ENCODE measurements around the gene TPSAB1.
"Not testable (repeated sequence)": the region's sequence is repeated elsewhere in the genome, so short reads cannot be mapped to it uniquely, and the experiment has no call there.

Gene TPSAB1

DNA sequence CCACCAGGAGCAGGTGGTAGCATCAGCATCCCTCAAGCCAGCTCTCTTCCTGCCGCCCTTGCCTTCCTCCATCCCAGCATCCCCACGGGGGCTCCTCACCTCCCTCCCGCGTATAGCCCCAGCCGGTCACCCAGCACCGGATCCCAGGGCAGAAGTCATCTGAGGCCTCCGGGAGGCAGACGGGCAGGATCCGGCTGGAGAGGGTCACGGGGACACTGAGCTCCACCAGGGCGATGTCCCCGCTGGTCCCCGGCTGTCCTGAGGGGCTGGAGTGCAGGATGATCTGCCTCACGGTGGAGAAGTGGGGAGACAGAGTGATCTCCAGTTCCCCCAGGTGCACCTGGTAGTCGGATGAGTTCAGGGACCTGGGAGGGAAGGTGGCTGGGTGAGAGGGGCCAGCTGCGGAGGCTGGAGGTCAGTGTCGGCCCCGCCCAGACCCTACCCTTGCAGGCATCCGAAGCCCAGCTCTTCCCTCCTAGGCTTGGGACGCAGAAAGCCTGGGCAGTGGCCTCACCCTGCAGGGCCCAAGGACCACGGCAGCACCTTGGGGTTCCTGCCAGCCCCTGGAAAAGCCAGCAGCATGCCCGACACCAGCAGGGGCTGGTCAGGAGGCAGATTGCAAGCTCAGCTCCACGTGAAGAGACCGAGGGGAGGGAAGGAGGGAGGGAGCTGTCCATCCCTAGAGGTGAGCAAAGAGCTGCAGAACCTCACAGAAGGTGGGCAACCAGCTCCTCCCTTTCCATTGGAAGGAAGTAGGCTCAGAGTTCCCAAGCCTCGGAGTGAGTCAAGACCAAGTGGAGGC, 17.8 kb upstream of the TPSAB1 start:
- in situ Hi-C loops (cut with HindIII; ENCODE audit: low sequenced_read_pairs): no loop called here

DNA sequence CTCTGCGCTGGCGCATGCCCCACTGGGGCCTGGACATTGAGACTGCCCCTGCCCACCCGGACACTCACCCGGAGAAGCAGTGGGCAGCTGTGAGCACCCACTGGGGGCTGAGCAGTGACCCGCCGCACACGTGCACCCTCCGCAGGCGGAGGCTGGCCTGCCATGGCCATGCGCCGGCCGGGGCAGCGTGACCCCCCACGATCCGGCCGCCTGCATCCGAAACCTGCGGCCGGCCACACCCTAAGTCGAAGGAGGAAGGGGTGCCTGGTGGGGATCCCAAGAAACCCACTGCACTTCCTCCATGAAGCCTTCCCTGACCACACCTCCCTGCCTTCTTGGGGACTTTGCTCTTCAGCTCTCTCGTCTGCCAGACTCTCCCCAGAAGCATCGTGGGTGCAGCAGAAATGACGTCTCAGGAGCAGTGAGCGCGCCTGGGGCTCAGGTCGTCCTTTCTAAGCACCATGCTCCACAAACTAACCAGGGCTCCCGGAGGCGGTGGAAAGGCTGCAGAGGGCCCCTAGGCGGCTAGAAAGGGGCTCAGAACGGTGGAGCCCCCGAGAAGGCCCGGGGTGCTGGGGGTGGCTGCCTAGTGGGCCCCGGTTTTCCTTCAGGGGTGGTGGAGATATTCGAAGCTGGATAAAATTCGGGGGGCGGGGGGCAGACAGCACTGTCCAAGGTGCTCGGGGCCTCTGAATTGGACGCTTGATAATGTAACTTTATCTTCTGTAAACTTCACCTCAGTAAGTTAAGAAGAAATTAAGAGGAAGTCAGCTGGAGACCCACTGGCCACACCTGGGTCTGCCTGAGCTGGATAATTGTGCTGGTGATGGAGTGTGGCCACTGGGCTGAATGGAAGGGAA, 16.9 kb upstream of the TPSAB1 start:
- in situ Hi-C loops (cut with HindIII; ENCODE audit: low sequenced_read_pairs): no loop called here

DNA sequence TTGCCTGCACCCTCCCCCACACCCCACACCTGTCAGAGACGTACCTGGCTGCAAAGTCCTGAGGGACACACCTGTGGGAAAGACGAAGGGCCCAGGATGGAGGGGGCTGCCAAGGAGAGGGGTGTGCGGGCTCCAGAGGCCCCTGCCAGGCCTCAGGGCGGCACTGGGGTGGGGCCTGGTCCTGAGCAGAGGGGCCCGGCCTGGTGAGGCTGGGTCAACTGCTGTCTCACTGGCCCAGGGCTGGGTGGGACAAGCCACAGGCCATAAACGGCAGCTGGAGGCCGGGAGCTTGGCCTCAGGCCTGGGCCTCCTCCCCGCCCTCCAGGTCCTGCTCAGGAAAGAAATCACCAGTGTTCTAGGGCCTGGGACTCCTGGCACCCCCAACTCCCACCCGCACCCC, 15.9 kb upstream of the TPSAB1 start:
- in situ Hi-C loops (cut with HindIII; ENCODE audit: low sequenced_read_pairs): no loop called here

DNA sequence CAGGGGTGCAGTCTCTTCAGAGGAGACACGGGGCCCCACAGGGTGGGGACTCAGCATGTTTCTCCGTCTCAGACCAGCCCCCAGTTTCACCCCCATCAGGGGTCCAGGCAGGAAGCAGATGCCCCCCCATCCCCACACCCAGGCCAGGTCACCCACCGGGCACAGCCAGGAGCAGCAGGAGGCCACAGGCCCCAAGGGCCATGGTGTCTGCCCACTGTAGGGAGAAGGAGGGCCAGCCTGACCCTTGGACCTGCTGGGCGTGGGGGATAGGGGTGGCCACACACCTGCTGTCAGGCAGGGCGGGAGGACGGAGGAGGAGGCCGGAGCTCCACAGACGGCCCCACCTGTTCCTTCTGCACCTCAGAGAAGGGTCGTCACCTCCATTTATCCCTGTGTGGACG, 15.5 kb upstream of the TPSAB1 start, which contains the start of gene TPSG1:
Gene TPSG1 (minus strand): TSS at position 218 of the 401 bp plus-strand sequence. CDS start 16 bp downstream, at position 202.
- in situ Hi-C loops (cut with HindIII; ENCODE audit: low sequenced_read_pairs): no loop called here

DNA sequence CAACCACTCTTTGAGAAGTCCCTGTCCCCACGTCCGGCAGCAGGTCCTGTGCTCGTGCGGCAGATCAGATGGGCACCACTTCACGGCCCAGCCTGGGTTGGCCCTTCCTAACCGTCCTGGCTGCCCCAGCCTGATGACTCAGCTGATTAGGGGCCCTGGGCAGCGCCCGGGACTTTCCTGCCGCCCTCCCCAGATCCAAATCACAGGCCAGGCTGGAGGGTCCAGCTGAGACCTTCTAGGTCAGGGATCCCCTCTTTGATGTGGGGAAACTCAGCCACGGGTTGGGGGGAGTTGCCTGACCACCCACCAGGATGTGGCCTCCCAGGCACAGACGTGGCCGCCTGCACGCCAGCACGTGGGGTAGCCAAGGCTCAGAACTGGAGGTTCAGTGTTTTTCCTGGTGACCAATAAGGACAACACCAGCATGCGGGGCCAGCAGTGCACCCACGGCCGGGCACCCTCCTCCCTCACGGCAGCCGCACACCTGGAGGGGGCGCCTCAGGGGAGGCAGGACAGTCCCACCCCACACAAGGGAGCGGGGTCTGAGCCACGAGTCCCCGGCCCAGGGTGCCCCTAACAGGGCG, 14.7 kb upstream of the TPSAB1 start:
- in situ Hi-C loops (cut with HindIII; ENCODE audit: low sequenced_read_pairs): not testable (repeated sequence)

DNA sequence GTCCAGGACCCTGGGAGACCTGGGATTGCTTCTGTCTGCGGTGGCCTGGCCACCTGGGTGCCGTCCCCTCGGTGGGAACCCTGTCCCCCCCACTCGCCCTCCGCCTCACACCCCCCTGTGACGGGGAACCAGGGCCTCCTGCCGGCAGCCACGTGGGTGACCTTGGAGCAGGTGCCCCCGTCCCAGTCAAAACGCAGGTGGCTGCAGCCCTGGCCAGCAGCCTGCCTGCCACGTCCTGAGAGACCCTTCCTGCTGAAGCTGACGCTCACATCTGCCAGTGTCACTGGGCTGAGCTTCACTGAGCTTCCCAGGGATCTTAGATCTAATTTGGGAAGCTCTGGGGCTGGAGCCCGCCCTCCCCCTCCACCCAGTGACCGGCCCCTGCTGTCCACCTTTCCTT, 13.8 kb upstream of the TPSAB1 start:
- in situ Hi-C loops (cut with HindIII; ENCODE audit: low sequenced_read_pairs): not testable (repeated sequence)

DNA sequence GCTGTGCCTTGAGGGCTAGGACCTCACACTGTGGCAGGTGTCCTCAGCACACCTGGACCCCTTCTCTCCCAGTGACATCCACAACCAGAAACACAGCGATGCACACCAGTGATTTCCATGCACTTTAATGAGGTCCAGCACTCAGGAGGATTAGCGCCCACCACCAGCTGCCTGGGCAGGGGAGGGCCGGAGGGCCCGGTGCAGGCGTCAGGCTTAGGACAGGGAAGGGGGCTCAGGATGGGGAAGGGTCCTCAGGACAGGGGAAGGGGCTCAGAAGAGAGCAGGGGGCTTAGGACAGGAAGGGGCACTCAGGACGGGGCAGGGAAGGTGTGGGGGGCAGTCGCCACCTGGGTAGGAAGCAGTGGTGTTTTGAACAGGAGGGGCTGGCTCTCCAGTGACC, 12.3 kb upstream of the TPSAB1 start:
- in situ Hi-C loops (cut with HindIII; ENCODE audit: low sequenced_read_pairs): not testable (repeated sequence)

DNA sequence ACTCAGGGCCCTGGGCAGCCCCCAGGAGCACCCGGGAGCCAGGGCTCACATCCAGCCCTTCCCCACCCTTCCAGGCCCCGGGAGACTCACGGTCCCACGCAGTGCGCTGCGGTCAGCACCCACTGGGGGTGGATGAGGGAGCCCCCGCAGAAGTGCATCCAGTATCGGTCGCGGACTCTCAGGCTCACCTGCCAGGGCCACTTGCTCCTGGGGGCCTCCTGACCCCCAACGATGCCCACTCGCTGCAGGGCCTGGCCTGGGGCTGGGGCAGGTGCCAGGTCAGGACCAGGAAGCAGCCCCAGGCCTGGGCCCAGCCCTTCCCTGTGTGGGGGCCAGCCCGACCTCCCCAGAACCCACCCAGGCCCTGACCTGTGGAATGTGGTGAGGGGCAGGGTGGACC, 11.0 kb upstream of the TPSAB1 start:
- in situ Hi-C loops (cut with HindIII; ENCODE audit: low sequenced_read_pairs): not testable (repeated sequence)

DNA sequence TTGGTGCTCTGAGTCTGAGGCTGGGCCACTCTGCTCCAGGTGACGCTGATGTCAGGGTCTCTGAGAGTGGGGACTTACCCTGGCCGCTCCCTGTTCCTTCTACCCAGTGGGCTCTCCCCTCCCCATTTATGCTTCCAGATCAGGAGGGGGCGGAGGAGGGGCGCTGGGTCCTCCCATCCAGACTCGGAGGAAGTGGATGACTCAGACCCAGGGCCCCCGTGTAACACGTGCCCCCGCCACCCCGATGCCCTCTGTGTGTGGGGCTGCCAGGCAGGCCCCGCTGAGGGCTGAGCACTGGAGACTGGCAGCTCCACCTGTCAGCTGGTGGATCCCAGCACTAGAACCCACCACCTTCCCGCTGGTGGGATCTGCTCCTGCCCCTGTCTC, 10.4 kb upstream of the TPSAB1 start, which contains the start of gene TPSB2:
Gene TPSB2 (minus strand): TSS at position 101 of the 387 bp plus-strand sequence. CDS start 233 bp downstream, outside the sequence.
- in situ Hi-C loops (cut with HindIII; ENCODE audit: low sequenced_read_pairs): not testable (repeated sequence)

DNA sequence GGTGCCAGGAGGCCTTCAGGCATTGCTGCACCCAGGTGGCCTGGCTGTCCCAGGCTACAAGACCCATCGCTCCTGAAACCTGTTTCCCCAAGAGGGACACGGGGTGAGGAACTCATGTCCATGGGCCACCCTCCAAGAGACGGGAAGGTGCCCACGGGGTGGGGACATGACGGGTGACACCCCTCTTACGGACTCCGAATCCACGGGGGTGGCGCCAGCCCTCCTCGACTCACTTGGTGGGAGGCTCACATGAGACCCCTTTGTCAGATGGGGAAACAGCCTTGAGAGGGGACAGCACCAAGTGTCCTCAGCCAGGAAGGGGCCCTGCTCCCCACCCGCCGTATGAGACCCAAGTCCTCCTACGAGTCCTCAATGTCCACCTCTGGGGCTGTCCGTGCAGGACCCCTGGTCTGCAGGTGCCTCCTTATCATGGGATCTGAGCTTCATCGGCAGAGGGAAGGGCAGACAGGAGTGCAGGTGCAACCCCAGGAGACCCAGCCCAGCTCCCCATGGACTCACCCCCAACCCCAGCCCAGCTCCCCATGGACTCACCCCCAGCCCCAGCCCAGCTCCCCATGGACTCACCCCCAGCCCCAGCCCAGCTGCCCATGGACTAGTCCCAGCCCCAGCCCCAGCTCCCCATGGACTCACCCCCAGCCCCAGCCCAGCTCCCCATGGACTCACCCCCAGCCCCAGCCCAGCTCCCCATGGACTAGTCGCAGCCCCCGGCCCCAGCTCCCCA, 9.9 kb upstream of the TPSAB1 start:
- in situ Hi-C loops (cut with HindIII; ENCODE audit: low sequenced_read_pairs): not testable (repeated sequence)

DNA sequence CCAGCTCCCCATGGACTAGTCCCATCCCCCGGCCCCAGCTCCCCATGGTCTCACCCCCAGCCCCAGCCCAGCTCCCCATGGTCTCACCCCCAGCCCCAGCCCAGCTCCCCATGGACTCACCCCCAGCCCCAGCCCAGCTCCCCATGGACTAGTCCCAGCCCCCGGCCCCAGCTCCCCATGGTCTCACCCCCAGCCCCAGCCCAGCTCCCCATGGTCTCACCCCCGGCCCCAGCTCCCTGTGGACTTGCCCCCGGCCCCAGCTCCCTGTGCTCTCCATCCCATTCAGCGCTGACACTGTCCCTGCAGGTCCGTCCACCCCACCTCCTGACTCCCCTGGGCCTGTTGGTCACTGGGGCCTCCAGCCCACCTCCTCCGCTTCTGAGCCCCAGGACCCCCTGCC, 9.2 kb upstream of the TPSAB1 start:
- in situ Hi-C loops (cut with HindIII; ENCODE audit: low sequenced_read_pairs): not testable (repeated sequence)

DNA sequence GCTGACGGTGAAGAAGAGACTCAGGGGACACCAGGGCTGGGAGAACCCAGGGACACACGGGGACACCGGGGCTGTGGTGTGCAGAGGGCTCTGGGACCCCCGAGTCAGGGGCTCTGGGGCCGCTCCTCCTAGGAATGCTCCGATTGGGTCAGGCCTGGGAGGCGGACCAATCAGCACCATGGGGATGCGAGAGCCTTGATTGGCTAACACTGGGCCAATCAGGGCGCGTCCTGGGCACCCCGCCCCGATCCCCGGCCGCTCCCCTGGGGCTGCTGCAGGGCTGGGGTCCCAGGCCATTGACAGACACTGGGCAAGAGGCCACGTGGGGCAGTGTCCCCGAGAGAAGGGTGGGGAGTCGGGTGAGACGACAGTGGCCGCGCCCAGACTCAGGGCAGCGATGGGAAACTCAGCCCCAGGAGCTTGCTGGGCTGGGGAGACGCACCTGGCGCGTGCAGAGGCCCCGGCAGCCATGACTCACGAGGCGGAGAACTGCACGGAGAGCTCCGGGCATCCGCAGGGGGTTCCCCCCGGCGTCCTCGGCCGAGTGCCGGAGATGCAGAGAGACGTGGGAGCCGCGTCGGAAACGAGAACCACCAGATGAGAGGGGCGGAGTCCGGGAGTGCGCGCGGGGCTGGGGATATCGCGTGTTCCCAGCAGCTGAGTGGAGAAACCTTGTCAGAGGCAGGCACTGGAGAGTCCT, 8.3 kb upstream of the TPSAB1 start:
- in situ Hi-C loops (cut with HindIII; ENCODE audit: low sequenced_read_pairs): not testable (repeated sequence)

DNA sequence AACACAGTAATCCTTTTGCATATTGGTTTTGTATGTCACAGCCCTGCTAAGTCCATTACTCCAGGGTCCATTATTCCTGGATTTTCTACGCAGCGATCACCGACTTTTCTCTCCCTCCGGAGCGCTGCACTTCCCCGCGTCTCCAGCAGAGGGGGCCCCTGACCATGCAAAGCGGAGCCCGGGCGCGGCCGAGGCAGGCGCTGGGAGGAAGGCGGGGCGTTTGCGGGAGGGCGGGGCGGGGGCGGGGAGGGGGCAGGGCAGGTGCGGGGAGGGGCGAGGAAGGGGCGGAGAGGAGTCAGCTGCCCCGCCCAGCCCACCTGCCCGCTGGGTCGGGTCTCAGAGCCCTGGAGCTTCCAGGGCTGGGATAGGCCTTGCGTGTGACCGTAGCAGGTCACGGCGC, 3.8 kb upstream of the TPSAB1 start:
- in situ Hi-C loops (cut with HindIII; ENCODE audit: low sequenced_read_pairs): not testable (repeated sequence)

DNA sequence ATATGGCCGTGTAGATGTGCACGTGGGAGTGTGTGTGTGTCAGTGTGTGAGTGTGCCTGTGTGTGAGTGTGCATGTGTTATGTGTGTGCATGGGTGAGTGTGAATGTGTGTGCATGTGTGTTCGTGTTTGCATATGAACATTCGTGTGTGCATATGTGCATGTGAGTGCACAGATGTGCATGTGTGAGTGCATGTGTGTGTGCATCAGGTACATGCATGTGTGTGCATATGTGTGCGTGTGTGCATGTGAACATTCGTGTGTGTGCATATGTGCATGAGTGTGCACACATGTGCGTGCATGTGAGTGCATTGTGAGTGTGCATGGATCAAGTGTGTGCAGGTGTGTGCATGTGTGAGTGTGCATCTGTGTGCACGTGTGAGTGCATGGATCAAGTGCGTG, 2.5 kb upstream of the TPSAB1 start:
- in situ Hi-C loops (cut with HindIII; ENCODE audit: low sequenced_read_pairs): no loop called here

DNA sequence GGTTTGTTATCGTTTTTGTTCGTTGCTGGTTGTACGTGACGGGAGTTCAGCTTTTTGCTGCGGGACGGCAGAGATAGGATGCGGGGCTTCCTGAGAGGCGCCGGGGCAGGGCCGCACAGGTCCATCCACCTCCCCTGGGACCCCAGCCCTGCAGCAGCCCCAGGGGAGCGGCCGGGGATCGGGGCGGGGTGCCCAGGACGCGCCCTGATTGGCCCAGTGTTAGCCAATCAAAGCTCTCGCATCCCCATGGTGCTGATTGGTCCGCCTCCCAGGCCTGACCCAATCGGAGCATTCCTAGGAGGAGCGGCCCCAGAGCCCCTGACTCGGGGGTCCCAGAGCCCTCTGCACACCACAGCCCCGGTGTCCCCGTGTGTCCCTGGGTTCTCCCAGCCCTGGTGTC, 1.6 kb upstream of the TPSAB1 start:
- in situ Hi-C loops (cut with HindIII; ENCODE audit: low sequenced_read_pairs): not testable (repeated sequence)

DNA sequence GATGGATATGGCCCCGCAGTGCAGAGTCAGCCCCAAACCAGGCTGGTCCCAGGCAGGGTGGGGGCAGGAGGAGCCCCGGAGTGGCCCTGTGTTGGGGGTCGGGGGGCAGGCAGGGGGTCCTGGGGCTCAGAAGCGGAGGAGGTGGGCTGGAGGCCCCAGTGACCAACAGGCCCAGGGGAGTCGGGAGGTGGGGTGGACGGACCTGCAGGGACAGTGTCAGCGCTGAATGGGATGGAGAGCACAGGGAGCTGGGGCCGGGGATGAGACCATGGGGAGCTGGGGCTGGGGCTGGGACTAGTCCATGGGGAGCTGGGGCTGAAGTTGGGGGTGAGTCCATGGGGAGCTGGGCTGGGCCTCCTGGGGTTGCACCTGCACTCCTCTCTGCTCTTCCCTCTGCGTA, 930 bp upstream of the TPSAB1 start:
- in situ Hi-C loops (cut with HindIII; ENCODE audit: low sequenced_read_pairs): not testable (repeated sequence)

DNA sequence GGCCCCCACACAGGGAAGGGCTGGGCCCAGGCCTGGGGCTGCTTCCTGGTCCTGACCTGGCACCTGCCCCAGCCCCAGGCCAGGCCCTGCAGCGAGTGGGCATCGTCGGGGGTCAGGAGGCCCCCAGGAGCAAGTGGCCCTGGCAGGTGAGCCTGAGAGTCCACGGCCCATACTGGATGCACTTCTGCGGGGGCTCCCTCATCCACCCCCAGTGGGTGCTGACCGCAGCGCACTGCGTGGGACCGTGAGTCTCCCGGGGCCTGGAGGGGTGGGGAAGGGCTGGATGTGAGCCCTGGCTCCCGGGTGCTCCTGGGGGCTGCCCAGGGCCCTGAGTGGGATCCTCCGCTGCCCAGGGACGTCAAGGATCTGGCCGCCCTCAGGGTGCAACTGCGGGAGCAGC, 576 bp downstream of the TPSAB1 start:
- in situ Hi-C loops (cut with HindIII; ENCODE audit: low sequenced_read_pairs): not testable (repeated sequence)

DNA sequence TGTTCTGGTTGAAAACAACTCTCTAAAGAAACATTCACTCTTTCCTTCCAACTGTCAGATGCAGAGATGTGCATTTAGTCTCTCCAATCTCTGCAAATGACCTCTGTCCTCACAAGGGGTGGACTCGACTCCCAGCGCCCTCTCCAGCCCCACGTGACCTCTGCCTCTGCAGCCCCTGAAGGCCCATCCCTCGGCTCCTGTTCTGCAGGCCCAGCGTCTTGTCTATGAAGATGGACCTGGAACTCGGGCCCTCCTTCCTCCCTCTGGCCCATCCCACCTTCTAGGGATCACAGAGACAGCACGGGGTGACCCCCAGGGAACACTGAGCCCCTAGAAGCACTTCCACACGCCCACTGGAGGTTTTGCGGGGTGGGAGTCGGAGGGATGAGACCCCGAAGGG, 2.9 kb downstream of the TPSAB1 start:
- in situ Hi-C loops (cut with HindIII; ENCODE audit: low sequenced_read_pairs): not testable (repeated sequence)

DNA sequence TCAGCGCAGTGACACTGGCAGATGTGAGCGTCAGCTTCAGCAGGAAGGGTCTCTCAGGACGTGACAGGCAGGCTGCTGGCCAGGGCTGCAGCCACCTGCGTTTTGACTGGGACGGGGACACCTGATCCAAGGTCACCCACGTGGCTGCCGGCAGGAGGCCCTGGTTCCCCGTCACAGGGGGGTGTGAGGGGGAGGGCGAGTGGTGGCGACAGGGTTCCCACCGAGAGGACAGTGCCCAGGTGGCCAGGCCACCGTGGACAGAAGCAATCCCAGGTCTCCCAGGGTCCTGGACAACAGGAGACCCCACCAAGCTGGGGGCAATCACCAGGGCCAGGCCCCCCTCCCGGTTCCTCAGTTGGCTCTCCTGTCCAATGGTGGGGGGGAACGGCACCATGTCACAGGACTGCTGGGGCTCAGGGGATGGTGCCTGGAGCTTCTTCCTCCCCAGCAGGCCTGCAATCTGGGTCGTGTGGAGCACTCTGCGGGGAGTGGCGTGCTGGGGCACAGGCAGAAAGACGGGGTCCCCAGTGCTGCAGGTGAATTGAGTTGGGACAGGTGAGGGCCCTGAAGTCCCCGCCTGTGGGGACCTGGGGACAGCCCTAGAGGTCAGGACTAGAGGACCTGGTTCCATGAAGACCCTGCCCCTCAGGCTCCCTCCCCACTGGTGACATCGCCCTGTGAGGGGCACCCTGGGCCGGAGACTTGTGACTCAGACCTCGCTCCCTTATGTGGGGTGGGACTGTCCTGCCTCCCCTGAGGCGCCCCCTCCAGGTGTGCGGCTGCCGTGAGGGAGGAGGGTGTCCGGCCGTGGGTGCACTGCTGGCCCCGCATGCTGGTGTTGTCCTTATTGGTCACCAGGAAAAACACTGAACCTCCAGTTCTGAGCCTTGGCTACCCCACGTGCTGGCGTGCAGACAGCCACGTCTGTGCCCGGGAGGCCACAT, 3.7 kb downstream of the TPSAB1 start:
- in situ Hi-C loops (cut with HindIII; ENCODE audit: low sequenced_read_pairs): not testable (repeated sequence)

Data from endothelial cell of hepatic sinusoid (primary cell).